ENCODE data around the gene LYSMD2.

Gene LYSMD2

DNA sequence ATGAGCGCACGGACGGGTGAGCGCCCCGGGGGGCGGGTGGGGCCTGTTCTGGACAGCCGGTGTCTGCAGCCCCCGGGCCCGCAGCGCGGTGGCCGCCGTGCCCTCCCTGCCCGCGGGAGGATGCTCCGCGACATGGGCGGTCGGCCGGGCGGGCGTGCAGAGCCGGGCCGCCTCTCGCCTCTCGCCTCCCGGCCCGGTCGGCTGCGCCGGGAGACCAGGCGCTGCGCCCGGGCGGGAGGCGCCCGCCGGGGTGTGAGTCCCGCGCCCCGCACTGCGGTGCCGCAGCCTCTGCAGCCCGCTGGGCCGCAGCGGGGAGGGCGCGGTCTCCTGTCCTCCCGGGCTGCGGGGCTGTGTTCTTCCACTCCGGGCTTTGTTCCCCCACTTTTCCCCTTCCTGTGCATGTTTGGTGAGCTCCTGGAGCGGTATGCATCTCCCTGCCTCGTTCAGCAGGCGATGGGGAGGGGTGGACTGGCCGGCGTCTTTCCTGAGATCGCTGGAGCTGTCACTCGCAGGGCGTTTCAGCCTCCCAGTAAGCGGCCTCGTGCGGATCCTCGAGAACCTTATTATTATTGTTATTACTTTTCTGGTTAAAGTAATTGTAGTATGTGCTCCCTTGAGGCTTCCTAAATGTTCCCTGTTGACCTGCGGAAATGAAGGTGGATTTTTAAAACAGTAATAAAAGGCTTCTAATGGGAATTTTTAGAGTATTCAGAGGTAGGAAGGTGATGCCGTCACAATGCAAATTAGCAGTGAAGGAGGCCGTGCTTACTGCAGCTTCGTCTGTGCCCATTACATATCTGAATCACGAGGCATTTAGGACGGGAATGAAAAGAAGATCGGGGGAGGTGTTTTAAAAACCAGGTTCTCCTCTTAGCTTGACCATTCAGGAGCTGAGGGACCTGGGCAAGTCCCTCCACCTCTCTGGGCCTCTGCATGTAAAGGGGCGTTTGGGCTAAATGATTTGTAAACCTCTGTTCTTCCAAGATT lies 14.5 kb upstream of the LYSMD2 start:
- DNase-seq (ENCODE audit: low spot score), result peak; percentile 18

DNA sequence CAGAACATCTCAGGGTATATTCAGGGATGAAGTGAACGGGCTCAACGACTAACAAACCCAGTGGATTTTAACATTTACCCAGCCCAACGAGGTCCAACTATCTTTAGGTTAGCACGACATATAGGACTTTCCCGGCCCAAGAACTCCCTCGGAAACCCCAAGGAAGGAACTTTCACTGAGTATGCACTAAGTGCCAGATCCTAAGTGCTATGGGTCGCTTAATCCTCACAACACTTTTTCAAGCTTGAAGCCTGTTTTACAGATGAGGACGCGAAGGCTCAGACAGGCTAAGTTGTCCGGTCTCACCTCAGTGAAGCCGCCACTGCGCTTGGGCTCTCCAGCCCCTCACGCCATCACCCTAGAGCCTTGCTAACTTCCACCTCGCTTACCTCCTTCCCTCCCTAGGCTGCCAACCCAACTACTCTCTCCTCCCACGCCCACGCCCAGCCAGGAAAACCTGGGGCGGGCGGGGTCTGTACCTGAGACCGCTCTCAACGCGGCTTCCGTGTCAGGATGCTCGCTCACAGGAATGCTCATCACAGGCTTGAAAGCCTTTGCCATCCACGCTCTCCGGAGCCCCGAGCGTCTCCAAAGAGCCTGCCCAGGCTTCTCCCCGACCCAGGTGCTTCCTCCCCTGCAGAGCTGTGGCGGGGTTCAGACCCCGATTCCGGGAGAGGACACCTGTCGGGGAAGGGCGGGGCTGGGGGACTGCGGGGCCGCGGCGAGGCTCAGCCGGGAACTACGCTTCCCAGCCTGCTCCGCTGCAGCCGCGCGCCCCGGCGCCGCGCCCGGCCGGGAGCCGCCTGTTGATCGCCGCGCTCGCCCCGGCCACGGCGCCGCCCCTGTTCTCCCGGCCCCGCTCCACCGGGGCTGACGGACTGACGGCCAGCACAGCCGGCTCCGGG lies 13.6 kb upstream of the LYSMD2 start, which contains the start of gene TMOD2:
TMOD2 (plus strand) TSS at position 806 of the 905 bp plus-strand sequence. CDS start 14,845 bp downstream, outside the sequence.
- DNase-seq (ENCODE audit: low spot score), result peak; percentile 57

DNA sequence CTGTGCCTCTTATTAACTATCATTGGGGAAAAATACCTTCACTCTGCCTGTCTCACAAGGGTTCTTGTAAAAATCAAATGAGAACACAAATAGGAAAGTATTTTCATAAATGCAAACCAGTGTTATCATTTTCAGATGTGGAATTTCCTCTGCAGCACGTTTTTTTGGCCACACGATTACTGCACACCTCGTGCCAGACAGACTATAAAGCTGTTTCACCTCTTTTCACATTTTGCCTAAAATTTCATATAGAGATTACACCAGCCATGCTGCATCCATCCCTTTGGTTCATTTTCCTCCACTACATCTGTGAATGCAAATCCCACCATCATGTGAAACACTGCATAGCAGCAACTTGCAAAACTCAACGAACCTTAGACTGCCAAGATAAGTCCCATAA lies 12.7 kb upstream of the LYSMD2 start:
- no peak for DNase-seq (ENCODE audit: low spot score)

GRCh38 chr15:51749307-51749706 lies 11.9 kb upstream of the LYSMD2 start:
- no peak for DNase-seq (ENCODE audit: low spot score)

DNA sequence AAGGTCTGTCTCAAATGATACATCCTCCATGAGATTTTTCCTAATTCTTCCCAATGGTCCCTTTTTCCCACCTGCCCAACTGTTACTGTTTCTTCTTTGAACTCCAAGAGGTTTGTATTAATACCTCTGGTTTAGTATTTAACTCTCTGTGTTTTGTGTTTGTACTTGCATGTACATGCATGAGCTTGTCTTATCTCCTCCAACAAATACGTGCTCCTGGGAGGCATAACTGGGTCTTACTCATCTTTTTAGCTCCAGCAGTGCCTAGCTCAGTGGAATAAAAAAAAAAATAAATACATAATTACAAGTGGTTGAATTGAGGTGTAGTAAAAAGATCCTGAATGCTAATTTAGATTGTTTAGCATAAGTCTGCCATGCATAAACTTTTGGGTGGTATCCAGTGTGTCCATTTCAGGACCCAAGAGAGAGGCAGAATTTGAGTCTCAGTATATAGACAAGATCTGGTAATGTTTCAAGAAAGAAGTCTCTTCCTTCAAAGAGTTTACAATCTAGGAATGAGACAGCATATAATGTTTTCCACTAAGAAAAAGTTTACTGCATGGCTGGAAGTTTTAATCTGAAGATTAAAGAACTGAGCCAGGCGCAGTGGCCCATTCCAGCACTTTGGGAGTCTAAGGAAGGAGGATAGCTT lies 1.7 kb upstream of the LYSMD2 start:
- no peak for DNase-seq (ENCODE audit: low spot score)

DNA sequence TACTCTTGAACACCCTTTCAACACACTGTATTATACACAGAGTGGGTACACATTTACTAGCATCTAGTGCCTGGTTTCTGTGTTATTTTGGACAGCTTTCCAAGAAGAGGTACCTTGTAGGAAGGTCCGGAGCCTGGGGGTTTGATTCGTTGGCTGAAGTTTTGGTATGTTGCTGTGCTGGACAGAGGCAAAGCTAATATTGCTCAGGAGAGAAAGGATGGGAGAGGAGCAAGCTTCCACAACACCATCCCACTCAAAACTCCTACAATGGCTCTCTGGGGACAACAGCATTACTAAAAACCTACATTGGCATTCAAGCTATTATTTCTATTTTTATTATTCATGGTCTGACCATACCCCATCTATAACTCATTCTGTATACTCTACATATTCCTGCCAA lies 1.1 kb upstream of the LYSMD2 start:
- no peak for DNase-seq (ENCODE audit: low spot score)

- DNase-seq (ENCODE audit: low spot score), result peak; percentile 65
Measured at GRCh38 chr15:51736751-51737521, 519 bp downstream of the LYSMD2 start.

DNA sequence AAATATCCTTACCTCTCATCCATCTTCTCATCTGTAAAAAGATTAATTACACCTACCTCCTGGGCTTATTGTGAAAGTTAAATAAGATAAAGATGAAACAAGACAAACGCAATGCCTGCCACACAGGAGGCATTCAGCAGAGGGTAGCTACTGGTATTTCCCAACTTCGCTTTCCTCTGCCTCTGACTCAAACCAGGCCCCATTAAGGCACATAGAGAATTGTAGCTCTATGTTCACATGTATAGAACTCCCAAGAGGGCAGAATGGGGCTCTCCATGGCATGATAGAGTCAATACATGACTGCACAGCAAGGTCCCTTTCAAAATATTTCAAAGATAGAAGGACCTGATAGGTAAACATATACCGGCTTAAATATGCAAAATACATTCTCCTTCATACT lies 1.4 kb downstream of the LYSMD2 start:
- no peak for DNase-seq (ENCODE audit: low spot score)

GRCh38 chr15:51735228-51736010 lies 2.0 kb downstream of the LYSMD2 start:
- no peak for DNase-seq (ENCODE audit: low spot score)

DNA sequence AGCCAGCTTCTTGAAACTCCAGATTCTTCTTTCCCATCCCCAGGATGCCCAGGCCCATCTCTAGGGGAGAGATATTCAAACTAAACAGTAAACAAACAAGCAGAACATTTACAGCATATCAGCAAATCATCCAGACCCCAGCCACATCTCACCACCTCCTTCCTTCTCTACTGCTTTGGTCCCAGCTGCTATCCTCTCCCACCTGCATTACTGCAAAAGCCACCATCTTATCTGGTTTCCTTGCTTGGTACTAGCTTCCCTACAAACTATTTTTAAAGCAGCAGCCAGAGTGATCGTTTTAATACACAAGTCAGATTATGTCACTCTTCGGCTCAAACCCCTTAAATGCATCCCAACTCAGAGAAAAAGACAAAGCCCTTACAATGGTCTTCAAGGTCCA lies 4.8 kb downstream of the LYSMD2 start:
- no peak for DNase-seq (ENCODE audit: low spot score)

GRCh38 chr15:51731549-51732267 lies 5.7 kb downstream of the LYSMD2 start:
- peak; percentile 57 for DNase-seq (ENCODE audit: low spot score)

DNA sequence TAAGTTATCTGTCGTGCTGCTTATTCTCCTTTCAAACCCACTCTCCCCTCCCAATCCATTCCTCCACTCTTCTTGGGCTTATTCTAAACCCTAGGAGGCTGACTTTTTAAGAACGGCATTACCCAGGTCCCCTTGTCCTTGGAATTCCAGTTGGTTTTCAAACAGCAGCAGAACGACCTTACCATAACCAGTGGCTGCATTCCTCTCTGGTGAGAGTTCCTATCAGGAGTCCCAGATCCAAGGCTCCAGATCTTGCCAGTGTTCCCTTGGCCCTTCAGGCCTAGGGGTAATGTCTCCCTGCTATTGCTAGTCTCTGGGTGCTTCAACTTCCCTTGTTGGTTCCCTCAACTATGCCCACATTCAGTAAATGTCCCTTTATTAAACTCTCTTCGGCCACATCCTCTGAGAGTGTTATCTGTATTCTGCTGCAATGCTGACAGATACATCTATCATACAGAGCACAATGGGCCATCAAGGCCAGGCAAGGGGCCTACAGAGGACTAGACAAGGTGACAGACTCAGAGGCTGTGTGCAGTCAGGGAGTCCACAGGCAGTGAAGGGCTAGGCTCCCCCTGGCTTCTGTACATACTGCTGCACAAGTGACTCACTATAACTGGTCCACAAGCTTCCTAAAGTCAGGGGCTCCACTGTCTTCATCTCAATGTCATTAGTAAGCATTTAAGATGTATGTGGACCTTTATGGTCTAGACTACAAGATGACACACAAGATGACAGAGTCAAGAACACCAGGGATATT lies 10.1 kb downstream of the LYSMD2 start:
- DNase-seq (ENCODE audit: low spot score), result no peak

DNA sequence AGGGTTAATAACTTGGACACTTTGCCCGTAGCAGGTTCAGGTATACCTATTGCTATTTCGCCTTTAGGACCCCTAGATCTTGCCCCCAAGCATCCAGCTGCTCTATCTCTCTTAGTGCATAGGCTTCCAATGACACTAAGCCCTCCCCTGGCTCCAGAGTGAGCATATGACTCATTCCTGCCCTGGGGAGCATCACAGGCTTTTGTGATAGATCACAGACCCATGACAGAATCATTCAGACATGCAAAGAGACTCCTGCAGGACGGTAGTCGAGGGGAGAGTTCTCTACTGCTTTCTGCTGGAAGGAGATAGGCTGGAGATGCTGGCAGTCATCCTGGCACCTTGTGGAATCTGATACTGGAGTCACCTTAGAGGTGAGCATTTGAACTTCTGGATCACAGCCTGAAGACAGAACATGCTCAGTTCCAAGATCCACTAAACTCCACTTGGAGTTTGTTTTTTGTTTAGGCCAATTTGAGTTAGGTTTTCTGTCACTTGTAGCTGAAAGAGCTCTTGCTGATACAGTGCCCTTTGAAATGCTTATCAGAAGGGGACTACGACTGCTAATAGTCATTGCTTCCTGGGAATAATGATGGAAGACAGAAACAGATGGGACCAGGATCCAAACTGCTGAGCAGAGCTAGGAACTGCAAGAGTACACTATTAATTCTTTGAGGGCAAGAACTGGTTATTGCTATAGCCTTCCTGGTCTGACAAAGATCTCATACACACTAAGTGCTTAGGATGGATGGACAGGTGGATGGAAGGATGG lies 11.0 kb downstream of the LYSMD2 start:
- peak; percentile 51 for DNase-seq (ENCODE audit: low spot score)

DNA sequence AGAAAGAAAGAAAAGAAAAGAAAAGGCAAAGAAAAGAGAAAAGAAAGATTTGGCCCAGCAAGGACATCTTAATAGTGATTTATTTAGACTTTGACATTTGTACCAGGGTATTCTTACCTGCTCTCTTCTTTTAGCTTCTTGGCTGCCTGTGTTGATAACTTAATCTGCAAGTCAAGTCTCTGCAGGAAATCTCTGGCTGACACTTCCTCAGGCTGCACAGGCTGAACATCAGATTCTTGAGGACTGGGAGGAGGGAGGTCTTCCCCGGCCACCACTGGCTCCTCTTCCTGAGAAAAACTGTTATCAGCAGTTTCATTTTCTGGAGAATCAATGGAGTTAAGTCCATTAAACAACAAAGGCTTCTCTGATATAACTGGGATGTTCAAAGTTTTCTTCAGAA lies 12.8 kb downstream of the LYSMD2 start:
- no peak for DNase-seq (ENCODE audit: low spot score)

GRCh38 chr15:51724199-51724598 lies 13.3 kb downstream of the LYSMD2 start:
- DNase-seq (ENCODE audit: low spot score), result no peak

- no peak for DNase-seq (ENCODE audit: low spot score)
Measured at GRCh38 chr15:51721199-51721960, 16.1 kb downstream of the LYSMD2 start.

GRCh38 chr15:51720201-51720995 lies 17.1 kb downstream of the LYSMD2 start:
- DNase-seq (ENCODE audit: low spot score), result no peak

Measured in LoVo (cell line).